ENCODE data around the gene LYPD5. TPM values are rescaled to one million over a fixed set of nuclear protein-coding genes. Genes with fewer than 3 reads are reported as not detected.
"Not testable (repeated sequence)": the region's sequence is repeated elsewhere in the genome, so short reads cannot be mapped to it uniquely, and the experiment has no call there.

LYPD5 gene
- total and polyA plus RNA-seq, 4 experiments from 2014 or later = 0.27 to 0.97 (median 0.50) TPM

DNA sequence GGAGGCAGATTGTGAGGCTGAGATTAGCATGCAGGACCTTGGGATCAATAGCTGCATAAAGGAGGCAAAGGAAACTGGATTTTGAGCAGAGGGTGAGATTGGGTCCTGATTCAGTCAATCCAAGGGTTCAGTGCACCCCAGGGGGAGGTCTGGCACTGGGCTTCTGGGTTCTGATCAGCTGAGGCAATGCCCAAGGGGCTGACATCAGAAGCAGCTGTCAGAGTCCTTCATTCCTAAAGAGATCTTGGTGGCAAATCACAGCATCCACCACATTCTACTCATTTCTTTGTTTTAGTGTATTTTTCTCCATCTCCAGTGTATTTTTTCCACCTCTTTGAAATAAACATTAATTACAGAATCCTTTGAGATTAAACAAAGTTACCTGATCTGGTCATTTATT is 5.4 kb upstream of the LYPD5 start:
- no peaks in the 10 kb centered on the region for H3K9me3 ChIP-seq (ENCODE audit: control insufficient read depth in 1 of 2, low read length in 2 of 2)

DNA sequence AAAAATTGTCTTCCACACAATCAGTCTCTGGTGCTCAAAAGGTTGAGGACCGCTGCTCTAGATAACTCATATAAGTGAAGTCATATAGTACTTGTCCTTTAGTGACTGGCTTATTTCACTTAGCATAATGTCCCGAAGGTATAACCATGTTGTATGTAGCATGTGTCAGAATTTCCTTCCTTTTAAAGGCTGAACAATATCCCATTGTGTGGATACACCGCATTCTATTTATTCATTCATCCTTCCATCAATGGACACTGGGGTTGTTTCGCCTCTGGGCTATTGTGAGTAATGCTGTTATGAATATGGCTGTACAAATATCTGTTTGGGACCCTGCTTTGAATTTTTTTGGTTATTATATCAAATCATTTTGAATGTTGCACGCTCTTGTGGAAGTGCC is 4.6 kb upstream of the LYPD5 start:
- peaks cover 0 to 2% (median under 1%) of the 10 kb centered on the region in 4 donors for H3K4me1 Mint-ChIP-seq
- H3K36me3 Mint-ChIP-seq = no peaks in the 10 kb centered on the region
- H3K27ac Mint-ChIP-seq = no peak overlapping the region
- H3K36me3 ChIP-seq (ENCODE audit: insufficient read depth, low read length) = no peaks in the 10 kb centered on the region
- intact Hi-C loops (cut with micrococcal nuclease) = no loop called here
- no peak overlapping the region for H3K4me3 ChIP-seq (ENCODE audit: low read length in 2 of 2)
- H3K4me3 Mint-ChIP-seq = no peak overlapping the region
- CTCF ChIA-PET (ENCODE audit: partially characterized antibody) = interaction anchor here (1.8 kb wide), 1 partner anchor 22 kb away, joined by 4 read pairs; no protein-coding TSS in a partner anchor
- DNase-seq = no peak
- H3K9me3 ChIP-seq (ENCODE audit: control insufficient read depth in 1 of 2, low read length in 2 of 2) = no peaks in the 10 kb centered on the region
- H3K9me3 Mint-ChIP-seq = no peaks in the 10 kb centered on the region
- H3K27me3 Mint-ChIP-seq = peaks cover 1 to 3% of the 10 kb centered on the region in 2 donors
- no peak overlapping the region for H3K27ac ChIP-seq (ENCODE audit: low read depth, low read length)
- no peaks in the 10 kb centered on the region for H3K27me3 ChIP-seq (ENCODE audit: insufficient read depth, low read length)
- peaks cover under 1% of the 10 kb centered on the region for H3K4me1 ChIP-seq (ENCODE audit: insufficient read depth, low read length)
- POLR2A ChIA-PET (ENCODE audit: partially characterized antibody) = no interaction called here

More for the DNA sequence above, 5.4 kb upstream of the LYPD5 start:
- Histone ChIP-seq H3K4me1 (ENCODE audit: insufficient read depth, low read length) (peaks cover 7% of the 10 kb centered on the region), H3K27ac (ENCODE audit: low read depth, low read length) (no peak overlapping the region), H3K36me3 (ENCODE audit: insufficient read depth, low read length) (no peaks in the 10 kb centered on the region), H3K4me3 (ENCODE audit: low read length in 2 of 2) (no peak overlapping the region), H3K27me3 (ENCODE audit: insufficient read depth, low read length) (no peaks in the 10 kb centered on the region)
- no peak overlapping the region for H3K4me3 Mint-ChIP-seq
- H3K36me3 Mint-ChIP-seq = no peaks in the 10 kb centered on the region
- POLR2A ChIA-PET (ENCODE audit: partially characterized antibody) = no interaction called here
- CTCF ChIA-PET (ENCODE audit: partially characterized antibody) = no interaction called here
- intact Hi-C loops (cut with micrococcal nuclease) = loop anchor here (2.0 kb wide), 1 partner anchor 23 kb away; no protein-coding TSS in a partner anchor
- no peak overlapping the region for H3K27ac Mint-ChIP-seq
- peaks cover 1 to 3% of the 10 kb centered on the region in 2 donors for H3K27me3 Mint-ChIP-seq
- H3K4me1 Mint-ChIP-seq = peaks cover 0 to 8% (median 3%) of the 10 kb centered on the region in 4 donors
- no peak for DNase-seq
- no peaks in the 10 kb centered on the region for H3K9me3 Mint-ChIP-seq

DNA sequence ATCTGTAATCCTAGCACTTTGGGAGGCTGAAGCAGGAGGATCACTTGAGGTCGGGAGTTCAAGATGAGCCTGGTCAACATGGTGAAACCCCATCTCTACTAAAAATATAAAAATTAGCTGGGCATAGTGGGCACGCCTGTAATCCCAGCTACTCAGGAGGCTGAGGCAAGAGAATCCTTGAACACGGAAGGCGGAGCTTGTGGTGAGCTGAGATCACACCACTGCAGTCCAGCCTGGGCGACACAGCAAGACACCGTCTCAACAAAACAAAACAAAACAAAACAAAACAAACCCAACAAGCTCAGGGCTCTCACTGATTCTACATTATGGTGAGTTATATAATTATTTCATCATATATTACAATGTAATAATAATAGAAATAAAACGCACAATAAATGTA is 4.2 kb upstream of the LYPD5 start:
- H3K27ac ChIP-seq (ENCODE audit: low read depth, low read length); H3K4me3 Mint-ChIP-seq; H3K27me3 Mint-ChIP-seq; H3K36me3 ChIP-seq (ENCODE audit: insufficient read depth, low read length); POLR2A ChIA-PET (ENCODE audit: partially characterized antibody); H3K27me3 ChIP-seq (ENCODE audit: insufficient read depth, low read length); H3K27ac Mint-ChIP-seq; H3K9me3 Mint-ChIP-seq; H3K9me3 ChIP-seq (ENCODE audit: control insufficient read depth in 1 of 2, low read length in 2 of 2); intact Hi-C loops (cut with micrococcal nuclease); H3K36me3 Mint-ChIP-seq; H3K4me3 ChIP-seq (ENCODE audit: low read length in 2 of 2); DNase-seq; H3K4me1 ChIP-seq (ENCODE audit: insufficient read depth, low read length); H3K4me1 Mint-ChIP-seq: not testable (repeated sequence)
- CTCF ChIA-PET (ENCODE audit: partially characterized antibody) = interaction anchor here (1.8 kb wide), 1 partner anchor 21 kb away, joined by 4 read pairs; no protein-coding TSS in a partner anchor

DNA sequence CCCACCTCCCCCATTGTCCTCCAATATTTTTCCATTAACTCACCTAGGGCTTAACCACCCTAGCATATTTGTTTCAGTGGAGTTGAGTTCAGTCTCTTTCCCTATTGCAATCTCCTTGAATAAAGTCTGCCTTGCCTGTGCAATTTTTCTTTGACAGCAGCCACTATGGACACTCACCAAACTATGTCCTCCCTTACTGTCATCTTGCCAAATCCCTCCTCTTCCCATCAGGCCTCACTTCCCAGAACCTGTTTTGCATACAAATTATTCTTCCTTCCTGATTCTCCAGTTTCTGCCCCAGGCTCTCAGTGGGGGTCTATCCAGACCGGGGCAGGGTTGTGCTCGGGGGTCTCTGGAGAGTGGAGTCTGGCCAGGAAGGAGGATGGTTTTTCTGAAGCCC is 2.2 kb upstream of the LYPD5 start:
- Histone ChIP-seq H3K4me3 (ENCODE audit: low read length in 2 of 2) (no peak overlapping the region), H3K27me3 (ENCODE audit: insufficient read depth, low read length) (no peaks in the 10 kb centered on the region), H3K9me3 (ENCODE audit: control insufficient read depth in 1 of 2, low read length in 2 of 2) (no peaks in the 10 kb centered on the region), H3K27ac (ENCODE audit: low read depth, low read length) (no peak overlapping the region), H3K4me1 (ENCODE audit: insufficient read depth, low read length) (no peaks in the 10 kb centered on the region), H3K36me3 (ENCODE audit: insufficient read depth, low read length) (no peaks in the 10 kb centered on the region)
- Mint-ChIP-seq H3K27ac (peak overlapping the region in 1 of 7 donors; percentile 2), H3K4me1 (peaks cover 0 to 6% (median 0%) of the 10 kb centered on the region in 4 donors), H3K9me3 (no peaks in the 10 kb centered on the region), H3K36me3 (no peaks in the 10 kb centered on the region), H3K27me3 (peaks cover 0 to 3% of the 10 kb centered on the region in 2 donors), H3K4me3 (no peak overlapping the region)
- ChIA-PET POLR2A (ENCODE audit: partially characterized antibody) (no interaction called here), CTCF (ENCODE audit: partially characterized antibody) (no interaction called here)
- no peak for DNase-seq
- intact Hi-C loops (cut with micrococcal nuclease) = no loop called here

DNA sequence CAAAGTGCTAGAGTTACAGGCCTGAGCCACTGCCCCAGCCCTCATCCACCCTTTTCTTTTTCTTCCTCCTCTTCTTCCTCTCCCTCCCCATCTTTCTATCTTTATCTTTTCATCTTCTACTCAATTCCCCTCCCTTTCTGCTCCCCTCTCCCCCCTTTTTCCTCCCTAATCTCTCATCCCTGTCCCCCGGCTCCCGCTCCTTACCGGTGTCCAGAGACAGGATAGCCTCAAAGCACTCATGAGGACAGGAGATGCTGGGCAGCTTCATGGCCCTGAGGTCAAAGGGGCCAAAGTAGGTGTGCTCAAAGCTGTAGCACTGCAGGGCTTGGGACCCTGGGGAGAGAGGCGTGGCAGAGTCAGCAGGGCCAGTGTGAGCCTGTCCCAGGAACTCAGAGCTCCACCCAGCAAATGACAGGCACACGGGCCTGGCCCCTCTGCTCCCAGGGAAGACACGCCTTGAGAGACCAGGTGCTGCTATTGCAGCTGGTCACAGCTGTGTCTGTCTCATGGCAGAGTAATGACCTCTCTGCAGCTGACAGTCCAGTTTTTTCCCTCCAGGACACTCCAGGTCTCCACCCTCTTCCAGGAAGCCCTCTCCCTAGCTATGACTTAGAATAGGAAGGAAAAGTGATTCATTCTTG is 2.6 kb downstream of the LYPD5 start:
- POLR2A ChIA-PET (ENCODE audit: partially characterized antibody) = interaction anchor here (1.9 kb wide), 1 partner anchor 33 kb away, joined by 6 read pairs; no protein-coding TSS in a partner anchor
- no peaks in the 10 kb centered on the region for H3K36me3 Mint-ChIP-seq

DNA sequence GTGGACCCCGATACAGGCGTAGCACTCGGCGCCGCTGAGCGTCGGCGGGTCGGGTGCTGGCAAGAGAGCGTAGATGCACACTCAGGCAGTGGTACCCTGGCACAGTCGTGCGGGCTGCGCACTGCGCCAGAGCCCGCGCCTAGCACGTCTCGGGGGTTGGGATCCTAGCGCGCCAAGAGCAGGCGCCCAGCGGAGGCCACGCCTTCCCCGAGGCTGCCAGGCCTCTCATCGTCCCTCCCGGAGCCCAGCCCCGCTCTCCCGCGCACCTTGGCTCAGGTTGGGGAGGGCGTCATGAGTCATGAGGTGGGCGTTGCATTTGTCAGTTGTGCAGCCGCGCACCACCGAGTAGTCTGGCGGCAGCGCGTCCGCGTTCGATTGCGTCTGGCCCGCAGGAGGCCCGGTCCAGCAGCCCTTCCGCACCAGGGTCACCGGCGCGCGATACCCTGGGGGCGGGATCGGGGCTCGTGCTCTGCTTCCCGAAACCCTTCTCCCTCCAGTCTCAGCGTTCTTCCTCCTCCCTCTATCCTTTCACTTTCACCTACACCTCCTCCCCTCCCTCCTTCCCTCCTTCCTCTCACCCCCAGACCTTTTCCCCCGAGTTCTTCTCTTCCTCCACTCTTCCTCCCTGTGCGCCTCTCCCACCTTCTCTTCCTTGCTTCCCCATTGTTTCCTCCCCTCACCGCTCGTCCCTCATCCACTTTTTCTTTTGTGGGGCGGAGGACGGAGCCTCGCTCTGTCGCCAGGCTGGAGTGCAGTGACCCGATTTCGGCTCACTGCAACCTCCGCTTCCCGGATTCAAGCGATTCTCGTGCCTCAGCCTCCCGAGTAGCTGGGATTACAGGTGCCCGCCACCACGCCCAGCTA is 3.5 kb downstream of the LYPD5 start:
- no peaks in the 10 kb centered on the region for H3K27me3 ChIP-seq (ENCODE audit: insufficient read depth, low read length)
- peak overlapping the region; percentile 13 for H3K27ac ChIP-seq (ENCODE audit: low read depth, low read length)
- Mint-ChIP-seq H3K27me3 (no peaks in the 10 kb centered on the region), H3K4me1 (peaks cover 4 to 18% (median 8%) of the 10 kb centered on the region in 4 donors), H3K9me3 (no peaks in the 10 kb centered on the region), H3K27ac (peak overlapping the region in 5 of 7 donors; percentile 27 to 79 (median 68)), H3K36me3 (no peaks in the 10 kb centered on the region), H3K4me3 (peak overlapping the region; percentile 70 to 85 (median 78))
- peaks cover 9% of the 10 kb centered on the region for H3K4me1 ChIP-seq (ENCODE audit: insufficient read depth, low read length)
- peak in 4 of 5 donors; percentile 28 to 81 (median 34) for DNase-seq
- ChIA-PET POLR2A (ENCODE audit: partially characterized antibody) (interaction anchor here (1.9 kb wide), 1 partner anchor 33 kb away, joined by 6 read pairs; no protein-coding TSS in a partner anchor), CTCF (ENCODE audit: partially characterized antibody) (interaction anchor here (1.3 kb wide), 1 partner anchor 11 kb away, joined by 5 read pairs; no protein-coding TSS in a partner anchor)
- no peaks in the 10 kb centered on the region for H3K9me3 ChIP-seq (ENCODE audit: control insufficient read depth in 1 of 2, low read length in 2 of 2)
- H3K36me3 ChIP-seq (ENCODE audit: insufficient read depth, low read length) = no peaks in the 10 kb centered on the region
- peak overlapping the region; percentile 44 to 60 for H3K4me3 ChIP-seq (ENCODE audit: low read length in 2 of 2)
- intact Hi-C loops (cut with micrococcal nuclease) = no loop called here

More for the DNA sequence above, 2.6 kb downstream of the LYPD5 start:
- DNase-seq = no peak
- Mint-ChIP-seq H3K9me3 (no peaks in the 10 kb centered on the region), H3K27me3 (no peaks in the 10 kb centered on the region), H3K27ac (peak overlapping the region in 3 of 7 donors; percentile 9 to 77 (median 49)), H3K4me3 (peak overlapping the region; percentile 39 to 85 (median 76)), H3K4me1 (peaks cover 4 to 18% (median 8%) of the 10 kb centered on the region in 4 donors)
- intact Hi-C loops (cut with micrococcal nuclease) = no loop called here
- H3K36me3 ChIP-seq (ENCODE audit: insufficient read depth, low read length) = no peaks in the 10 kb centered on the region
- H3K27me3 ChIP-seq (ENCODE audit: insufficient read depth, low read length) = no peaks in the 10 kb centered on the region
- H3K27ac ChIP-seq (ENCODE audit: low read depth, low read length) = no peak overlapping the region
- peaks cover 9% of the 10 kb centered on the region for H3K4me1 ChIP-seq (ENCODE audit: insufficient read depth, low read length)
- CTCF ChIA-PET (ENCODE audit: partially characterized antibody) = interaction anchor here (1.3 kb wide), 1 partner anchor 10 kb away, joined by 5 read pairs; no protein-coding TSS in a partner anchor
- H3K4me3 ChIP-seq (ENCODE audit: low read length in 2 of 2) = no peak overlapping the region
- H3K9me3 ChIP-seq (ENCODE audit: control insufficient read depth in 1 of 2, low read length in 2 of 2) = no peaks in the 10 kb centered on the region

DNA sequence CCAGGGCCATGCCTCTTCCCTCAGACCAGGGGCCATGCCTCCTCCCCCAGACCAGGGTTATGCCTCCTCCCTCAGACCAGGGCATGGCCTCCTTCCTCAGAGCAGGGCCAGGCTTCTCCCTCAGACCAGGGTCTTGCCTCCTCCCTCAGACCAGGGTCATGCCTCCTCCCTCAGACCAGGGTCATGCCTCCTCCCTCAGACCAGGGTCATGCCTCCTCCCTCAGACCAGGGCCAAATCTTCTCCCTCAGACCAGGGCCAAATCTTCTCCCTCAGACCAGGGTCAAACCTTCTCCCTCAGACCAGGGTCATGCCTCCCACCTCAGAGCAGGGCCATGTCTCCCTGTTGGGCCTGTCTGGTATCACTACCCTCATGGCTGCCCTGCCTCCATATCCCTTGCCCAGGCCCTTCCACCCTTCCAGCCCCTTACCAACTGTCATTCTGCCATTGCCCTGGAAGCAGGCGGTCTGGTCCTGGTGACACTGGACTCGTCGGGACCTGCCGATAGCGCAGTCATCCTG is 4.2 kb downstream of the LYPD5 start:
- H3K4me3 Mint-ChIP-seq = peak overlapping the region; percentile 70 to 85 (median 78)
- H3K27me3 ChIP-seq (ENCODE audit: insufficient read depth, low read length) = no peaks in the 10 kb centered on the region
- no peaks in the 10 kb centered on the region for H3K36me3 Mint-ChIP-seq
- H3K27ac ChIP-seq (ENCODE audit: low read depth, low read length) = peak overlapping the region; percentile 13
- no peaks in the 10 kb centered on the region for H3K27me3 Mint-ChIP-seq
- no peak for DNase-seq
- H3K4me3 ChIP-seq (ENCODE audit: low read length in 2 of 2) = peak overlapping the region; percentile 44 to 60
- H3K4me1 Mint-ChIP-seq = peaks cover 4 to 18% (median 8%) of the 10 kb centered on the region in 4 donors
- no peaks in the 10 kb centered on the region for H3K9me3 Mint-ChIP-seq
- peaks cover 9% of the 10 kb centered on the region for H3K4me1 ChIP-seq (ENCODE audit: insufficient read depth, low read length)
- POLR2A ChIA-PET (ENCODE audit: partially characterized antibody) = no interaction called here
- no peaks in the 10 kb centered on the region for H3K9me3 ChIP-seq (ENCODE audit: control insufficient read depth in 1 of 2, low read length in 2 of 2)
- no peaks in the 10 kb centered on the region for H3K36me3 ChIP-seq (ENCODE audit: insufficient read depth, low read length)
- H3K27ac Mint-ChIP-seq = peak overlapping the region in 2 of 7 donors; percentile 68 to 79
- intact Hi-C loops (cut with micrococcal nuclease) = no loop called here
- CTCF ChIA-PET (ENCODE audit: partially characterized antibody) = interaction anchor here (1.4 to 2.4 kb wide), 2 partner anchors 11 to 19 kb away, joined by 4 to 10 read pairs; no protein-coding TSS in a partner anchor
